SJSA1 (cell line): Measurements from ENCODE around the gene CHN2. TPM values are rescaled to one million over a fixed set of nuclear protein-coding genes. Genes with fewer than 3 reads are reported as not detected.

ENCODE experiments used
- DNase-seq, 2 experiments: peaks; one replicate each; pipeline ENCODE4 v3.0.0-alpha.2; 2015 to 2020; ENCODE audit warnings: low spot score in 2 of 2, low read depth in 1 of 2
- H3K27ac ChIP-seq: fragments of 250-450 bp; sonication (Bioruptor Pico); 2 replicates; pipeline ENCODE4 v1.5.1; 2020; ENCODE audit warnings: mild to moderate bottlenecking, moderate library complexity
- H3K27me3 ChIP-seq: fragments of 250-450 bp; sonication (Bioruptor Pico); replicated peaks from 2 replicates; pipeline ENCODE4 v1.5.1; 2020; ENCODE audit warnings: mild to moderate bottlenecking, moderate library complexity
- H3K36me3 ChIP-seq: fragments of 250-450 bp; sonication (Bioruptor Pico); 2 replicates; pipeline ENCODE4 v1.5.1; 2020; ENCODE audit warnings: mild to moderate bottlenecking
- H3K4me1 ChIP-seq: fragments of 250-450 bp; sonication (Bioruptor Pico); replicated peaks from 2 replicates; pipeline ENCODE4 v1.6.1; 2021; ENCODE audit warnings: mild to moderate bottlenecking
- H3K4me3 ChIP-seq: fragments of 250-450 bp; sonication (Bioruptor Pico); 2 replicates; pipeline ENCODE4 v1.5.1; 2020; ENCODE audit warnings: mild to moderate bottlenecking
- H3K9me3 ChIP-seq: fragments of 250-450 bp; sonication (Bioruptor Pico); replicated peaks from 2 replicates; pipeline ENCODE4 v1.5.1; 2020; ENCODE audit warnings: mild to moderate bottlenecking
- total RNA-seq: library from RNA; depleted of rRNA; stranded (reverse); fragments of >200 nt; shearing (Covaris generic); gene quantifications from 2 replicates; pipeline ENCODE4 v1.2.3, GENCODE V29; 2014; rRNA removed

CHN2 gene
- 0.21 TPM in 1 of 2 replicates, not detected in the other for total RNA-seq

DNA sequence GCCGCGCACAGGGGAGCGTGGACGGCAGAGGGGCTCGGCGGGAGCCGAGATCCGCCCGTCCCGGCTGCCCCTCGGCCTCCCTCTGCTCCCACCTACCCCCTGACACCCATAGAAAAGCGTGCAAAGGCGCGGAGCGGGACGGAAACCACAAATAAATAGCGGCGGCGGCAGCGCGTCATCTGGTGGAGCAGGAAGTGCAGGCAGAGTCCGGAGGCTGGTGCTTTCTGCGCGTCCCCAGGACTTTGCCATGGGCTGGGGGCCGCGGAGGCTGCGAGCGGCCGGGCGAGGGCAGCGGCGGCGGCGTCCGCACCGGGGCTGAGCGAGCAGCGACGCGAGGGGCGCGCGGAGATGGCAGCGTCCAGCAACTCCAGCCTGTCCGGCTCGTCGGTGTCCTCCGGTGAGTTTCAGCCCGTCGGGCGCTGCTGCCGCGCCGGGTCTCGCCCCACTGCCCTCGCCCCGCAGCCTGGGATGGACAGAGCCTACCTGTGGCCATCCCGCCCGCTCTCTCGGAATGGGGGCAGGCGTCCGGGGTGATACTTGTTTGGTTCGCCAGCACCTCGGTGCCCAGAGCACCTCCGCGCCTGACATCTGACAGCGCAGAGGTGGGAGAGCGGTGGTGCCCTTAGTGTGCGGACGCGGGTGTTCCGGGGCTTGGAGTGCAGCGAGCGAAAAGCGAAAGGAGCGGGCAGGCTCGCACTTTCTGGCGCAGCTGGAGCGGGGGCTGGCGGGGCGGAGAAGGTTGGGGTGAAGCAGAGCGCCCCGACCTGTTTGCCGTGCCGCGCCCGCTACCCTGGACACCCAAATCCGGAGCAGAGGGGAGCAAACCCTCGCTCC is at the start of gene CHN2:
Gene CHN2, plus strand, starts transcription at position 182 of the 834 bp plus-strand sequence.
- H3K4me1 ChIP-seq: peaks cover 24% of the 10 kb centered on the region
- no peak within 1 kb of the TSS for H3K27ac ChIP-seq
- peak within 1 kb of the TSS; percentile 36 for H3K4me3 ChIP-seq
- H3K9me3 ChIP-seq: no peaks in the 10 kb centered on the region
- peaks cover 70% of the 10 kb centered on the region for H3K27me3 ChIP-seq
- peak in 1 of 2 experiments; percentile 20 for DNase-seq
- no peaks in the 10 kb centered on the region for H3K36me3 ChIP-seq

DNA sequence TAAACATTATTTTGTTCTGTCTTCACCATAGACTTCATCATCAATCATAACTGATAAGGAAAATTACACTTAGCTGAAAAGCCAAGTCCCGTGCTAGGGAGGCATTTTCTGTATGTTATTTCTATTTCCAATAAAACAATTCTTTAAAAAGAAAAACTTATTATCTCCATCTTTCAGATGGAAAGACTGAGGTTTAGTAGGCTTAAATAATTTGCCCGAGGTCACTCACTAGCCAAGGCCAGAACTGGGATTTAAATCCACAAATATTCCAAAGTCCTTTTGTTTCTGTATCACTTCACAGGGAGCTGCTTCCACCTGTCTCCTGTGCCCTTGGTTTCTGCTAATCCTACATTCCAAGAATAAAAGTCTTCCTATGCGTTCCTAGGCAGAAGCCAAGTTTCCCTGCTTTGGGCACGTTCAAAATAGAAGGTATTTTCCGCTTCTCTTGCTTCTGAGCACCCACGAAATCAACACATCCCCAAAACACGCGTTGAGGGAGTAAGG is 49.0 kb upstream of the CHN2 start:
- Histone ChIP-seq H3K27ac (no peak overlapping the region), H3K36me3 (no peaks in the 10 kb centered on the region), H3K4me3 (peak overlapping the region; percentile 32), H3K4me1 (peaks cover 2% of the 10 kb centered on the region), H3K9me3 (no peaks in the 10 kb centered on the region; the same call in 1 of the 2 replicates), H3K27me3 (peaks cover 64% of the 10 kb centered on the region)
- DNase-seq: no peak

DNA sequence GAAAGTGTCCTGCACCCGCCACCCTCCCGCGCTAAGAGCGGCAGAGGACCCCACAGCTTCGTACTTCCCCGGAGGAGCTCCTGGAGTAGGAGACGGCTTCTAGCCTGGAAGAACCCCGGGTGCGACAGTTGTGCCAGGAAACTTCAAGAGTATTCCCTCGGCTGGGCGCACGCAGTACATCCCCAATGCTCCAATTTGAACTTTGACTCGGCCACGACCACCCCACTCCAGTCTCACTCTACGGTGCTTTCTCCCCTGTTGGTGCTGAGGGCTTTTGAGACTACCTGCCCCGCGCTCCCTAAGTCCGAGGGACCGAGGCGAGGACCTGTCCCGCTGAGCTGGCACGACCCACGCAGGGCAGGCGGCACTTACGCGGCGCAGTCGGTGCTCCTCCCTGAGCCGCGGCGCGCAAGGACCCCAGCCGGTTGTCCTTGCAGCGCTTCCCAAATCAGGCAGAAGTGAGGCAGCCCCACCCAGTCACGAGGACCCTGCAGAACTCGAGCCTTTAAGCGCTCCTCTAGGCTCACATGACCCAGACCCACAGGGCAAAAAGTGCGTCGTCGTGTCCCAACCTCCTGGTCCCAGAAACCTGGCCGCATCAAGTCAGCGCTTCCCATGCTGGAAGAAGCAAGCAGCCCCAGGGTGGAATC is 48.4 kb upstream of the CHN2 start, which contains the start of gene CPVL:
Gene CPVL, minus strand, starts transcription at position 481 of the 650 bp plus-strand sequence. CDS start 25,476 bp downstream, outside the sequence.
- Histone ChIP-seq H3K36me3 (no peaks in the 10 kb centered on the region), H3K27me3 (peaks cover 64% of the 10 kb centered on the region), H3K27ac (no peak within 1 kb of the TSS), H3K4me3 (peak within 1 kb of the TSS; percentile 32), H3K9me3 (no peaks in the 10 kb centered on the region), H3K4me1 (no peaks in the 10 kb centered on the region)
- no peak for DNase-seq

DNA sequence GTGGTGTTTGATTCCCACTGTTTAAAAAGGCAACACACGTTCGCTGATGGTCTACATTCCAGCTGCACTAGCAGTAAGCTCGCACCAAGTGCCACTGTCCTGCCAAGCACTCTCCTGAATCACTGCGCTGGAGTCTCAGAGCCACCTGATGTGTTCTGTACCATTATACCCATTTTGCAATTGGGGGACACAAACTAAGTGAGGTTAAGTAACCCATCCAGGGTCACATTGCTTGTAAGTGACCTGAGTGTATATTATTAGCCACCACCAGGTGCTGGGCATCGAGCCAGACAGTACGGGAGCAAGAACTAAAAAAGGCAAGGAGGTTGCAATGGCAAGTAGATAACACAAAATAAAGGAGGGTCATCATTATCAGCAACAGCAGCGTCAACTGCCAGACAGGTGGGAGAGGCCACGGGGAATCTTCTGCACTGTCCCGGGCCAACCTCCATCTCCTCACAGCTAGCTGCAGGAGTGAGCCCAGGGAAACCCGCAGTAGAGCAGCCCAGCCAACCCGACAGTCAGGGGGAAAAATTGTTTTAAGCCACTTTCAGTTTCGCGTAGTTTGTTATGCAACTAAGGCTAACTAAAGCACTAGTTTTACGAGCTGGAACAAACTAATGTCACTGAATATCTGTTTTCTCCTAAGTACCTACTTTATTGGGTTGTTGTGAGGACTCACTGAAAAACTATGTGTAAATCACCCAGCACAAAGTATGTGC is 47.5 kb upstream of the CHN2 start:
- Histone ChIP-seq H3K4me3 (peak overlapping the region; percentile 32), H3K27ac (no peak overlapping the region), H3K4me1 (no peaks in the 10 kb centered on the region), H3K27me3 (peaks cover 64% of the 10 kb centered on the region), H3K9me3 (no peaks in the 10 kb centered on the region), H3K36me3 (no peaks in the 10 kb centered on the region)
- no peak for DNase-seq

DNA sequence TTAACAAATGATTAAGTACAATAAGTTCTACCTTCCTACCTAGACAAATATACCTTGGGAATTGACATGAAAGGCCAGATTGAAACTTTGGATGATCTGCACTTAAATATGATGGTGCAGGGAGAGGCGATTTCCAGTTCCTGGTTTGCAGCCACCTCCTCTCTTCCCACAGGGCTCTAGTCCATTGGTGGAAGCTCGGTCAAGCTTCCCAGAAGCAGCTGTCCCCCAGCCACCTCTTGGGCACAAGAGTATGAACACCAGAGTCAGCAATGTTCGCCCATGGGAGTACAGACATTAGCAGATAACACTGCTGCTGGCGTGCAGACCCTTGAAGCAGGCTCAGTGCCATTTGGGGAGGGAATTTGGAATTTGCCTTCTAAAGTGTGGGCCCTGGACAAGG is 46.8 kb upstream of the CHN2 start:
- Histone ChIP-seq H3K36me3 (no peaks in the 10 kb centered on the region), H3K27ac (no peak overlapping the region), H3K4me1 (no peaks in the 10 kb centered on the region), H3K9me3 (no peaks in the 10 kb centered on the region), H3K4me3 (no peak overlapping the region), H3K27me3 (peaks cover 62% of the 10 kb centered on the region)
- no peak for DNase-seq

DNA sequence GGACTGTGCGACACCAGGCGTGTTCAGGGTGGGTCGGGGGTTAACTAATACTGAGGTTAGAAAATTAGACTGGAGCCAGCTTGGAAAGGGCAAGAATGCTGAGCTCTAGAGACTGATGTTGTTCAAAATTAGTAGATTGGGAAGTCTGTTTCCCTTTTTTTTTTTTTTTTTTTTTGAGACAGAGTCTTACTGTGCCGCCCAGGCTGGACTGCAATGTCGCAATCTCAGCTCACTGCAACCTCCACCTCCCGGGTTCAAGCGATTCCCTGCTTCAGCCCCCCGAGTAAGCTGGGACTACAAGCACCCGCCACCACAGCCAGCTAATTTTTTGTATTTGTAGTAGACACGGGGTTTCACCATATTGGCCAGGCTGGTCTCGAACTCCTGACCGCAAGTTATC is 45.5 kb upstream of the CHN2 start:
- peaks cover 53% of the 10 kb centered on the region for H3K27me3 ChIP-seq
- no peaks in the 10 kb centered on the region for H3K4me1 ChIP-seq
- H3K9me3 ChIP-seq: no peaks in the 10 kb centered on the region
- H3K4me3 ChIP-seq: no peak overlapping the region
- no peak overlapping the region for H3K27ac ChIP-seq
- no peak for DNase-seq
- H3K36me3 ChIP-seq: no peaks in the 10 kb centered on the region

DNA sequence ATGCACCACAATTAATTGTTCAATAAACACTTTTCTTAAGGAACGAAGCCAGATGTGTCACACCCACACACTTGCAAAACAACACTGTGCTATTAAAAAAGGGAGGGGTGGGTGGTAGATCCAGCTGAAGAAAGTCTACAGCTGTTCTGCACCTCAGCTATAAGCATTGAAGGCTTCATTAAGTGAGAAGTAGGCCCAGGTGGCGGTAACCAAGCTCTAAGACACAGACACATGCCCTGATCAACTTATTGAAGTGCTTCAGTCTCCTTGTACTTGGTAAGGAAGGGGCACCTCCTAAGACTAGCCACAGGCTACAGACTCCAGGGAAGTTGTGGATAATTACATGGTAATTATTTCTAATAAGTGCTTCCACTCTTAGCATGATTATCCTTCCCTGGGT is 43.7 kb upstream of the CHN2 start:
- Histone ChIP-seq H3K27ac (no peak overlapping the region), H3K36me3 (no peaks in the 10 kb centered on the region), H3K27me3 (peaks cover 36% of the 10 kb centered on the region), H3K4me3 (no peak overlapping the region), H3K9me3 (no peaks in the 10 kb centered on the region), H3K4me1 (no peaks in the 10 kb centered on the region)
- DNase-seq: no peak

DNA sequence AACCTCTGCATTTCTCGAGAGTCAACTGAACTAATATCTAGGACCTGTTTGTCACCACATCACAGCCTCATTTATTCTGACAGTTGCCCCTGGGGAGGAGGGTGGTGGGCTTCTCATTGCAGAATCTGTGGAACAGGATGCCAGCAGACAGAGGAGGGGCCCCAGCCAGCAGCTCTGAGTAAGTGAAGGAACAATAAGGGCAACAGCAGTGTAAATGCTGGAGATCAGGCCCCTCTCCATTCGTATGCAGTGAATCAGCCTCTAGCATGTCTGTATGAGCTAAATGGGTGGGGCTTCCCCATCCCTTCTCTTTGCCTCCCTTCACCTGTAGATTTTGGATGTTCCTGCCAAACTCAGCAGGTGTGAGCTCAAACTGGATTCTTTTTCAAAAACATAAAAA is 40.5 kb upstream of the CHN2 start:
- no peaks in the 10 kb centered on the region for H3K4me1 ChIP-seq
- no peak for DNase-seq
- no peak overlapping the region for H3K27ac ChIP-seq
- H3K9me3 ChIP-seq: no peaks in the 10 kb centered on the region
- H3K27me3 ChIP-seq: peaks cover 7% of the 10 kb centered on the region; the same call in 1 of the 2 replicates
- H3K4me3 ChIP-seq: no peak overlapping the region
- H3K36me3 ChIP-seq: no peaks in the 10 kb centered on the region

DNA sequence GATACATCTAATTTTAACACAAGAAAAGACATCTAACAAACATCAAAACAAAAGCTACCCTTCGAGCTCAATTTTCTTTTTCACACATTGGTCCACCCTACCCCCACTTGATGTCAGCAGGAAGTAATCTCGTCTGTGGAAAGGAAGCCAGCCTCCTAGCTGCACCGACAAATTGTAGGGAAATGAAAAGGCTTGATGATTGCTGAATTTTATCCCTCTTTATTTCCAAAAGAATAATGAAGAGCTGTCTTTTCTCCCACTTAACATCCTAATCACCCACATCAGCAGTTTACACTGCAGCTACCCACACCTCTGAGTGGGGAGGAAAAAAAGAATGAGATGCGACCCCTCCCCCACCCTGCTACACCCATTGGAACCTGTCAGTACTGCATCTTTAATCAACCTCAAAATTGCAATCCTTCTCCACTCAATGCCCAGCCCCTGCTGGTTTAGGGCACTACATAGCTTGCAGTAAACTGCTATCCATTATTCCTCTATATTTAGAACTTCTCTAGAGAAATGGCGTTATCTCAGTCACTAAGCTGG is 37.6 kb upstream of the CHN2 start:
- H3K4me1 ChIP-seq: no peaks in the 10 kb centered on the region
- no peaks in the 10 kb centered on the region; the same call in 1 of the 2 replicates for H3K27me3 ChIP-seq
- DNase-seq: no peak
- H3K9me3 ChIP-seq: no peaks in the 10 kb centered on the region
- H3K36me3 ChIP-seq: no peaks in the 10 kb centered on the region
- H3K27ac ChIP-seq: no peak overlapping the region
- H3K4me3 ChIP-seq: no peak overlapping the region

DNA sequence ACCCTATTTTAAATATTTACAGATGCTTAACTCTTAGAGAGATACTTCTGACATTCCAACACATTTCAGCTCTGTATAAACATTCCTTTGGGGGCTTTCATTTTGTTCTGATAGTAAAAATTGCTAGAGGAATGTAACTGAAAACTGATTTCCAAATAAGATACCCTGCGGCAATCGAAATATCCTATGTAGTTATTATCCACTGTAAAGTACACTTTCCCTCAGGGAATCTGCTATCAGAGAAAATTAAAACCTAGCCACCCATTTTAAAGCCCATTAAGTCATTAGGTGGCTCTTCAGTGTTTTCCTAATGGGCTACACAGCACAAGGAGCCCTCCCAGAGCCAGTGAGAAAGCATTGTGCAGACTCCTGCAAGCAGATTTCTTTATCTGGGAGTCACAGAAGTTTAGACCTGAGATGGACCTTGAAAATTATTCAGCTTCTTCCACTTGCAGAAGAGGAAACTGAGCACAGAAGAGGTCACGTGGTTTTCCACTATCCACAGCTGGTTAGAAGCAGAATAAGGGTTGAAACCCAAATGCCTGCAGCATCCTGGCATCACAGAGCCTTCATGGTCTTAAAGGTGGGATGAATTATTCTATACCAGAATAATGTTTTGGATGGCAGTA is 35.7 kb upstream of the CHN2 start:
- Histone ChIP-seq H3K9me3 (no peaks in the 10 kb centered on the region), H3K4me1 (no peaks in the 10 kb centered on the region), H3K36me3 (no peaks in the 10 kb centered on the region), H3K27me3 (no peaks in the 10 kb centered on the region; the same call in 1 of the 2 replicates), H3K27ac (no peak overlapping the region), H3K4me3 (no peak overlapping the region)
- no peak for DNase-seq

DNA sequence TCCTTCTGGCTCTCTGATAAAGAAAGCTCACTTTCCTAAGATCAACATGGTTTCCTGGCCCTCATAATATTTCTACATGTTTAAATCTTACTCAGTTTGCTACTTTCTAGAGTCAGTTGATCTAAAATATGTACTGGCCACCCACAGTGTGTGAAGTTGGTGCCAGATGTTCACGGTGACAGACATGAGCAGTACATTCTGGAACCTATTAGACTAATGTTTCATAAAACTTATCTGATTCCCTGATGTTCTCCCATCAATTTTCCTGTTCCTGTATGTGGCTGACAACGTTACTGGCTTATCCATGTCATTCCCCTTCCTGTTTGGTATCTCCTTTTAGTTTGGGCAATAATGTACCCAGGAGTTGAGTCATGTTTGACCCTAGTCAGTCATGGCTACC is 34.5 kb upstream of the CHN2 start:
- Histone ChIP-seq H3K27me3 (no peaks in the 10 kb centered on the region; the same call in 1 of the 2 replicates), H3K4me3 (no peak overlapping the region), H3K36me3 (no peaks in the 10 kb centered on the region), H3K4me1 (no peaks in the 10 kb centered on the region), H3K27ac (no peak overlapping the region), H3K9me3 (no peaks in the 10 kb centered on the region)
- no peak for DNase-seq

DNA sequence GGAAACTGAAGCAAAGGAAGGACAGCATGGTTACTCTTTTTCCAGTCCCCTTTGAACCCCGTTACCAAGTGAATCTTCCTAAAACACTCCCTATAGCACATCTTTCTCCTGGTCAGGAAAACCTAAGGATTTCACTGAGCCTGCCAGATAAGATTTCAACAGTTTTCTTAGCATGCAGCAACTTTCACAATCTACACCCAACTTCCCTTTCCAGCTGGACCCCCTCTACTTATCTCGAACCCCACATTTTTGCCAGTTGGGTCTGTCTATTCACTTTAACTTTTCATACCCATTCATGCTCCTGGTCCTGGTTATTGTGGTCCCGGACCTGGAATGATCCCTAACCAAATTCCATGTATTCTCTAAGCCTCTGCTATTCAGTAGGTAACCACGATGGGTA is 33.3 kb upstream of the CHN2 start:
- no peaks in the 10 kb centered on the region; the same call in 1 of the 2 replicates for H3K27me3 ChIP-seq
- no peak overlapping the region for H3K27ac ChIP-seq
- no peaks in the 10 kb centered on the region for H3K9me3 ChIP-seq
- H3K4me1 ChIP-seq: no peaks in the 10 kb centered on the region
- H3K36me3 ChIP-seq: no peaks in the 10 kb centered on the region
- DNase-seq: no peak
- no peak overlapping the region for H3K4me3 ChIP-seq

DNA sequence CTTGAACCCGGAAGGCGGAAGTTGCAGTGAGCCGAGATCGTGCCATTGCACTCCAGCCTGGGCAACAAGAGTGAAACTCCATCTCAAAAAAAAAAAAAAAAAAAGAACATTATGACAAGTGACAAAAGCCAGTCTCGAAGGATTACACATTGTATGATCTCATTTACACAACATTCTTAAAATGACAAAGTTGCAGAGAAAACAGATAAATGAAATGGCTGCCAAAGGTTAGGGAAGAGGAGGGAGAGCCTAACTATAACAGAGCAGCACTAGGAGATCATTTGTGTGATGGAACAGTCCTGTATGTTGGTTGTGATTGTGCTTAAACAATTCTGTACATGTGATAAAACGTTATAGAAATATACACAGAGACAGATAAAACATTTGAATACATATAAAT is 32.0 kb upstream of the CHN2 start:
- Histone ChIP-seq H3K36me3 (no peaks in the 10 kb centered on the region), H3K27me3 (no peaks in the 10 kb centered on the region; the same call in 1 of the 2 replicates), H3K9me3 (no peaks in the 10 kb centered on the region), H3K4me1 (no peaks in the 10 kb centered on the region), H3K27ac (no peak overlapping the region), H3K4me3 (no peak overlapping the region)
- DNase-seq: no peak
